WTC11 (cell line): ENCODE measurements around the gene TRIP10. TPM values are rescaled to one million over a fixed set of nuclear protein-coding genes. Genes with fewer than 3 reads are reported as not detected.

Experiments used
- ATAC-seq: fragments of 200-7000 bp; cut with Tn5 transposase; 2 replicates; pipeline ENCODE4 v1.10.0; 2021; ENCODE audit warnings: mild to moderate bottlenecking, moderate library complexity
- CTCF ChIA-PET: fragments of 300-600 bp; sonication (Branson Sonifier 250); formaldehyde crosslinking; loops from one replicate; lab custom pipeline; 2021; ENCODE audit warnings: antibody characterized with exemption; lab: Charles Lee
- POLR2A ChIA-PET: fragments of 350-600 bp; sonication (Branson Sonifier 250); formaldehyde crosslinking; loops from one replicate; lab custom pipeline; 2021; ENCODE audit warnings: antibody characterized with exemption; lab: Charles Lee
- DNase-seq: peaks from one replicate; pipeline ENCODE4 v3.0.0; 2021; ENCODE audit warnings: low spot score
- H3K27ac Mint-ChIP-seq: 2 replicates; pipeline ENCODE4 v1.8.0; 2021; ENCODE audit warnings: mixed read lengths
- H3K27me3 Mint-ChIP-seq: 2 replicates; pipeline ENCODE4 v1.8.0; 2021; ENCODE audit warnings: low read depth, mild to moderate bottlenecking, moderate library complexity, mixed read lengths
- H3K36me3 Mint-ChIP-seq: 2 replicates; pipeline ENCODE4 v1.8.0; 2021; ENCODE audit warnings: mixed read lengths
- H3K4me1 Mint-ChIP-seq: 2 replicates; pipeline ENCODE4 v1.8.0; 2022; ENCODE audit warnings: mixed read lengths
- H3K4me3 Mint-ChIP-seq: 2 replicates; pipeline ENCODE4 v1.8.0; 2021; ENCODE audit warnings: mild to moderate bottlenecking, moderate library complexity, mixed read lengths
- H3K9me3 Mint-ChIP-seq: 2 replicates; pipeline ENCODE4 v1.8.0; 2021; ENCODE audit warnings: mixed read lengths
- ARID4B ChIP-seq: sonication (generic); formaldehyde crosslinking; IDR thresholded peaks from 2 replicates; pipeline ENCODE4 v1.8.0; 2023; ENCODE audit warnings: missing genetic modification reagents, mild to moderate bottlenecking, borderline replicate concordance
- ATF1 ChIP-seq: sonication (generic); formaldehyde crosslinking; IDR thresholded peaks from 2 replicates; pipeline ENCODE4 v1.8.1; 2023; ENCODE audit warnings: mild to moderate bottlenecking, moderate library complexity, missing genetic modification reagents
- CDX4 ChIP-seq: fragments of 250-450 bp; sonication (Bioruptor Pico); IDR thresholded peaks from 2 replicates; pipeline ENCODE4 v1.9.0; 2021; ENCODE audit warnings: moderate library complexity, mild to moderate bottlenecking, inconsistent platforms, borderline replicate concordance
- CREM ChIP-seq: sonication (generic); formaldehyde crosslinking; IDR thresholded peaks from 2 replicates; pipeline ENCODE4 v1.8.1; 2022; ENCODE audit warnings: mild to moderate bottlenecking, missing genetic modification reagents, moderate library complexity
- E2F5 ChIP-seq: sonication (generic); formaldehyde crosslinking; IDR thresholded peaks from 2 replicates; pipeline ENCODE4 v1.8.1; 2022; ENCODE audit warnings: mild to moderate bottlenecking, moderate library complexity, missing genetic modification reagents
- EMX1 ChIP-seq: fragments of 250-450 bp; sonication (Bioruptor Pico); IDR thresholded peaks from 2 replicates; pipeline ENCODE4 v1.8.0; 2021; ENCODE audit warnings: mild to moderate bottlenecking
- ESRRA ChIP-seq: sonication (generic); formaldehyde crosslinking; IDR thresholded peaks from 2 replicates; pipeline ENCODE4 v1.8.1; 2022; ENCODE audit warnings: mild to moderate bottlenecking, missing genetic modification reagents, borderline replicate concordance
- FOXJ3 ChIP-seq: sonication (generic); formaldehyde crosslinking; IDR thresholded peaks from 2 replicates; pipeline ENCODE4 v1.9.0; 2021; ENCODE audit warnings: missing genetic modification reagents, mild to moderate bottlenecking, borderline replicate concordance
- FOXK1 ChIP-seq: sonication (generic); formaldehyde crosslinking; IDR thresholded peaks from 2 replicates; pipeline ENCODE4 v1.8.0; 2022; ENCODE audit warnings: mild to moderate bottlenecking, moderate library complexity, missing genetic modification reagents
- FOXP1 ChIP-seq: sonication (generic); formaldehyde crosslinking; IDR thresholded peaks from 2 replicates; pipeline ENCODE4 v1.8.0; 2022; ENCODE audit warnings: missing genetic modification reagents, mild to moderate bottlenecking, moderate library complexity, borderline replicate concordance
- GTF2I ChIP-seq: fragments of 250-450 bp; sonication (Bioruptor Pico); conservative IDR thresholded peaks from 2 replicates; pipeline ENCODE4 v1.4.0; 2021; ENCODE audit warnings: mild to moderate bottlenecking
- IRF2 ChIP-seq: sonication (generic); formaldehyde crosslinking; IDR thresholded peaks from 2 replicates; pipeline ENCODE4 v1.8.0; 2022; ENCODE audit warnings: low read depth, missing genetic modification reagents, borderline replicate concordance
- NFATC4 ChIP-seq: fragments of 250-450 bp; sonication (Bioruptor Pico); IDR thresholded peaks from 2 replicates; pipeline ENCODE4 v1.9.0; 2021; ENCODE audit warnings: mild to moderate bottlenecking
- NFE2L1 ChIP-seq: sonication (generic); formaldehyde crosslinking; IDR thresholded peaks from 2 replicates; pipeline ENCODE4 v1.8.1; 2023; ENCODE audit warnings: missing genetic modification reagents
- SP1 ChIP-seq: sonication (generic); formaldehyde crosslinking; conservative IDR thresholded peaks from 2 replicates; pipeline ENCODE4 v1.8.1; 2022; ENCODE audit warnings: missing genetic modification reagents
- ZBTB21 ChIP-seq: sonication (generic); formaldehyde crosslinking; IDR thresholded peaks from 2 replicates; pipeline ENCODE4 v1.8.1; 2023; ENCODE audit warnings: mild to moderate bottlenecking, missing genetic modification reagents, borderline replicate concordance
- ZMAT4 ChIP-seq: fragments of 250-450 bp; sonication (Bioruptor Pico); IDR thresholded peaks from 2 replicates; pipeline ENCODE4 v1.9.0; 2021; ENCODE audit warnings: mild to moderate bottlenecking
- ZNF121 ChIP-seq: sonication (generic); formaldehyde crosslinking; IDR thresholded peaks from 2 replicates; pipeline ENCODE4 v1.8.0; 2023; ENCODE audit warnings: missing genetic modification reagents
- ZNF219 ChIP-seq: sonication (generic); formaldehyde crosslinking; IDR thresholded peaks from 2 replicates; pipeline ENCODE4 v1.8.0; 2023; ENCODE audit warnings: missing genetic modification reagents, mild to moderate bottlenecking, borderline replicate concordance
- total RNA-seq: library from RNA; stranded (reverse); gene quantifications from 3 replicates; pipeline ENCODE4 v1.2.3, GENCODE V29; 2021
- TF ChIP-seq, protein P1 (sequence below): sonication (generic); formaldehyde crosslinking; conservative IDR thresholded peaks from 2 replicates; pipeline ENCODE4 v1.8.1; 2022; ENCODE audit warnings: mild to moderate bottlenecking, missing genetic modification reagents
- TF ChIP-seq, protein P2 (sequence below): sonication (generic); formaldehyde crosslinking; IDR thresholded peaks from 2 replicates; pipeline ENCODE4 v1.8.0; 2022; ENCODE audit warnings: mild to moderate bottlenecking, missing genetic modification reagents
- TF ChIP-seq, protein P3 (sequence below): fragments of 200-600 bp; IDR thresholded peaks from 2 replicates; pipeline ENCODE4 v1.8.0; 2022; ENCODE audit warnings: antibody characterized with exemption
- TF ChIP-seq, protein P4 (sequence below): sonication (generic); formaldehyde crosslinking; IDR thresholded peaks from 2 replicates; pipeline ENCODE4 v1.8.1; 2022; ENCODE audit warnings: mild to moderate bottlenecking, missing genetic modification reagents, moderate library complexity, borderline replicate concordance

Gene TRIP10
- total RNA-seq, 1 experiment from 2014 or later: 76.6 TPM

DNA sequence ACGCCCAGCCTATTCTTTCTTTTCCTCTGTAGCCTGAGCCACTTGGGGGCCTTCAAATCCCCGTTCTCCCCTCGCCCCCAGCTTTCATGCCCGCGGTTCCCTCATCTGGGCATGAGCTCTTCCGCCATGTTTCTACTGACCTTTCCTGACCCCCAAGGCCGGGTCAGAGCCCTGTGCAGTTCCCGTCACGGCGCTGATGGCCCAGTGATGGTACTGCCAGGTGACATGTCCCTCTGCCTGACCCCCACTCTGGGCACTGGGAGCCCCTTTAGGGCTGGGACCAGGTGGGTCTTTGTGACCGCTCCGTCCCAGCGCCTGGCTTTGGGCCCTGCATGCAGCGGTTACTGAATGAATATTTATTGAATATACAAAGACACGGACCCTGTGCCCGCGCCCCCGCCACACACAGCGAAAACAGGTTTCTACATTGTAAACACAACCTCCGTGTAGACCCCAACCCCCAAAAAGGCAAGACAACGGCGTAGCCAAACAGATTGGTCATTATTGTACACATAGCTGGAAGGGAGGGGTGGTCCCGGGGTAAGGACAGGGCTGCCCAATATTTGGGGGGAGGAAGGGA is 9.8 kb upstream of the TRIP10 start:
- H3K4me3 Mint-ChIP-seq: no peak overlapping the region
- H3K9me3 Mint-ChIP-seq: 0 out of 2 replicates have a peak, but pooled peaks cover 6% of the 10 kb centered on the region
- DNase-seq (no peak), ATAC-seq (no peak)
- H3K27me3 Mint-ChIP-seq: no peaks in the 10 kb centered on the region
- no peak for TF ChIP-seq CDX4 (CRISPR knock-in tag)
- TF ChIP-seq, protein P1, sequence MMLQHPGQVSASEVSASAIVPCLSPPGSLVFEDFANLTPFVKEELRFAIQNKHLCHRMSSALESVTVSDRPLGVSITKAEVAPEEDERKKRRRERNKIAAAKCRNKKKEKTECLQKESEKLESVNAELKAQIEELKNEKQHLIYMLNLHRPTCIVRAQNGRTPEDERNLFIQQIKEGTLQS (CRISPR knock-in tag): no peak
- TF ChIP-seq ZNF219 (CRISPR knock-in tag): no peak
- no peak for TF ChIP-seq ATF1
- no peak for TF ChIP-seq ARID4B (CRISPR knock-in tag)
- no peak for TF ChIP-seq ESRRA (CRISPR knock-in tag)
- no peak for TF ChIP-seq CREM (CRISPR knock-in tag)
- TF ChIP-seq FOXJ3 (CRISPR knock-in tag): no peak
- TF ChIP-seq, protein P2, sequence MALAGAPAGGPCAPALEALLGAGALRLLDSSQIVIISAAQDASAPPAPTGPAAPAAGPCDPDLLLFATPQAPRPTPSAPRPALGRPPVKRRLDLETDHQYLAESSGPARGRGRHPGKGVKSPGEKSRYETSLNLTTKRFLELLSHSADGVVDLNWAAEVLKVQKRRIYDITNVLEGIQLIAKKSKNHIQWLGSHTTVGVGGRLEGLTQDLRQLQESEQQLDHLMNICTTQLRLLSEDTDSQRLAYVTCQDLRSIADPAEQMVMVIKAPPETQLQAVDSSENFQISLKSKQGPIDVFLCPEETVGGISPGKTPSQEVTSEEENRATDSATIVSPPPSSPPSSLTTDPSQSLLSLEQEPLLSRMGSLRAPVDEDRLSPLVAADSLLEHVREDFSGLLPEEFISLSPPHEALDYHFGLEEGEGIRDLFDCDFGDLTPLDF (CRISPR knock-in tag): no peak
- no peak for TF ChIP-seq NFE2L1
- TF ChIP-seq SP1 (CRISPR knock-in tag): no peak
- no peak for TF ChIP-seq FOXP1 (CRISPR knock-in tag)
- TF ChIP-seq NFATC4 (CRISPR knock-in tag): no peak
- TF ChIP-seq, protein P3, sequence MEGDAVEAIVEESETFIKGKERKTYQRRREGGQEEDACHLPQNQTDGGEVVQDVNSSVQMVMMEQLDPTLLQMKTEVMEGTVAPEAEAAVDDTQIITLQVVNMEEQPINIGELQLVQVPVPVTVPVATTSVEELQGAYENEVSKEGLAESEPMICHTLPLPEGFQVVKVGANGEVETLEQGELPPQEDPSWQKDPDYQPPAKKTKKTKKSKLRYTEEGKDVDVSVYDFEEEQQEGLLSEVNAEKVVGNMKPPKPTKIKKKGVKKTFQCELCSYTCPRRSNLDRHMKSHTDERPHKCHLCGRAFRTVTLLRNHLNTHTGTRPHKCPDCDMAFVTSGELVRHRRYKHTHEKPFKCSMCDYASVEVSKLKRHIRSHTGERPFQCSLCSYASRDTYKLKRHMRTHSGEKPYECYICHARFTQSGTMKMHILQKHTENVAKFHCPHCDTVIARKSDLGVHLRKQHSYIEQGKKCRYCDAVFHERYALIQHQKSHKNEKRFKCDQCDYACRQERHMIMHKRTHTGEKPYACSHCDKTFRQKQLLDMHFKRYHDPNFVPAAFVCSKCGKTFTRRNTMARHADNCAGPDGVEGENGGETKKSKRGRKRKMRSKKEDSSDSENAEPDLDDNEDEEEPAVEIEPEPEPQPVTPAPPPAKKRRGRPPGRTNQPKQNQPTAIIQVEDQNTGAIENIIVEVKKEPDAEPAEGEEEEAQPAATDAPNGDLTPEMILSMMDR: no peak
- no peak for TF ChIP-seq IRF2 (CRISPR knock-in tag)
- H3K4me1 Mint-ChIP-seq: peaks cover 4% of the 10 kb centered on the region; the same call in 1 of the 2 replicates
- POLR2A ChIA-PET: interaction anchor here (0.5 kb wide), 1 partner anchor 23 kb away, joined by 3 read pairs; no protein-coding TSS in a partner anchor
- CTCF ChIA-PET: no interaction called here
- peak overlapping the region; percentile 60; the same call in 1 of the 2 replicates for H3K27ac Mint-ChIP-seq
- peaks cover 9% of the 10 kb centered on the region for H3K36me3 Mint-ChIP-seq

DNA sequence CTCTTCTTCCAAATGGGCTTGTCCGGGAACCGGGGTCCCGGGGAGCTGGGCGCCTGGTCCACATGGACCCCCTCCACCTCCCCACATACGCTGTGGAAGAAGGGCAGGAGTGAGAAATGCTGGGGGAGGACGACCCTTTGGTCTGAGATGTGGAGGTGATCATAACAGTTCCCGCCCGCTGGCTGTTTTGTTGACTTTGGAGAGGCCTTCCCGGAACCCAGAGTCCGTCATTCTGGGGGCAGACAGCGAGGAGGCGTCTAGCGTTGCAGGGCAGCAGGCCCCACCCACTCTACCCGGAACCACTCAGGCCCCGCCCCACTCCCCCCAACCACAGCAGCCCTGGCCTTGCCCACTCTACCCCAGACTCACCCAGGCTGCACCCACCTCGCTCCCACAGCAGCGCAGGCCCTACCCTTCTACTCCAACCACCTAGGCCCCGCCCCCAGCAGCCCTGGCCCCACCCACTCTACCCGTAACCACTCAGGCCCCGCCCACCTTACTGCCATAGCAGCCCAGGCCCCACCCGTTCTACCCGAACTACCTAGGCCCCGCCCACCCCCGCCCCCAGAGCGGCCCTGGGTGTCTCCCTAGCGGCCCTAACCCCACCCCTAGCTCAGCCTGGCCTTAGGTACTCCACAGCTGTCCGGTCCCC is 9.2 kb upstream of the TRIP10 start:
- DNase-seq: peak; percentile 94
- 0 out of 2 replicates have a peak, but pooled peaks cover 6% of the 10 kb centered on the region for H3K9me3 Mint-ChIP-seq
- ATAC-seq: peak; percentile 93
- ChIA-PET CTCF (interaction anchor here (0.6 to 1.0 kb wide), 3 partner anchors 38 to 214 kb away, joined by 3 to 4 read pairs (median 3); no protein-coding TSS in a partner anchor), POLR2A (interaction anchor here (1.2 kb wide), 1 partner anchor 22 kb away, joined by 3 read pairs; no protein-coding TSS in a partner anchor)
- no peak overlapping the region for H3K27ac Mint-ChIP-seq
- H3K4me3 Mint-ChIP-seq: no peak overlapping the region
- H3K27me3 Mint-ChIP-seq: no peaks in the 10 kb centered on the region
- peaks cover 9% of the 10 kb centered on the region for H3K36me3 Mint-ChIP-seq
- H3K4me1 Mint-ChIP-seq: peaks cover 9% of the 10 kb centered on the region
- TF ChIP-seq E2F5 (CRISPR knock-in tag) (no peak), FOXK1 (no peak), ZNF121 (no peak), GTF2I (CRISPR knock-in tag) (no peak), ZMAT4 (no peak), EMX1 (no peak), ZBTB21 (CRISPR knock-in tag) (no peak)
- TF ChIP-seq, protein P1 (CRISPR knock-in tag): no peak
- TF ChIP-seq, protein P4, sequence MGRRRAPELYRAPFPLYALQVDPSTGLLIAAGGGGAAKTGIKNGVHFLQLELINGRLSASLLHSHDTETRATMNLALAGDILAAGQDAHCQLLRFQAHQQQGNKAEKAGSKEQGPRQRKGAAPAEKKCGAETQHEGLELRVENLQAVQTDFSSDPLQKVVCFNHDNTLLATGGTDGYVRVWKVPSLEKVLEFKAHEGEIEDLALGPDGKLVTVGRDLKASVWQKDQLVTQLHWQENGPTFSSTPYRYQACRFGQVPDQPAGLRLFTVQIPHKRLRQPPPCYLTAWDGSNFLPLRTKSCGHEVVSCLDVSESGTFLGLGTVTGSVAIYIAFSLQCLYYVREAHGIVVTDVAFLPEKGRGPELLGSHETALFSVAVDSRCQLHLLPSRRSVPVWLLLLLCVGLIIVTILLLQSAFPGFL (CRISPR knock-in tag): no peak
